Epithelial cell of alveolus of lung (primary cell): ENCODE measurements around the gene MID2. TPM values are rescaled to one million over a fixed set of nuclear protein-coding genes. Genes with fewer than 3 reads are reported as not detected.

ENCODE experiments used
- total RNA-seq: library from RNA; depleted of rRNA; stranded (reverse); fragments of >200 nt; gene quantifications from 2 replicates; pipeline ENCODE4 v1.2.1, GENCODE V29; 2015

Gene MID2, protein sequence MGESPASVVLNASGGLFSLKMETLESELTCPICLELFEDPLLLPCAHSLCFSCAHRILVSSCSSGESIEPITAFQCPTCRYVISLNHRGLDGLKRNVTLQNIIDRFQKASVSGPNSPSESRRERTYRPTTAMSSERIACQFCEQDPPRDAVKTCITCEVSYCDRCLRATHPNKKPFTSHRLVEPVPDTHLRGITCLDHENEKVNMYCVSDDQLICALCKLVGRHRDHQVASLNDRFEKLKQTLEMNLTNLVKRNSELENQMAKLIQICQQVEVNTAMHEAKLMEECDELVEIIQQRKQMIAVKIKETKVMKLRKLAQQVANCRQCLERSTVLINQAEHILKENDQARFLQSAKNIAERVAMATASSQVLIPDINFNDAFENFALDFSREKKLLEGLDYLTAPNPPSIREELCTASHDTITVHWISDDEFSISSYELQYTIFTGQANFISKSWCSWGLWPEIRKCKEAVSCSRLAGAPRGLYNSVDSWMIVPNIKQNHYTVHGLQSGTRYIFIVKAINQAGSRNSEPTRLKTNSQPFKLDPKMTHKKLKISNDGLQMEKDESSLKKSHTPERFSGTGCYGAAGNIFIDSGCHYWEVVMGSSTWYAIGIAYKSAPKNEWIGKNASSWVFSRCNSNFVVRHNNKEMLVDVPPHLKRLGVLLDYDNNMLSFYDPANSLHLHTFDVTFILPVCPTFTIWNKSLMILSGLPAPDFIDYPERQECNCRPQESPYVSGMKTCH
- total RNA-seq: 6.4 and 22.1 TPM in 2 replicates

DNA sequence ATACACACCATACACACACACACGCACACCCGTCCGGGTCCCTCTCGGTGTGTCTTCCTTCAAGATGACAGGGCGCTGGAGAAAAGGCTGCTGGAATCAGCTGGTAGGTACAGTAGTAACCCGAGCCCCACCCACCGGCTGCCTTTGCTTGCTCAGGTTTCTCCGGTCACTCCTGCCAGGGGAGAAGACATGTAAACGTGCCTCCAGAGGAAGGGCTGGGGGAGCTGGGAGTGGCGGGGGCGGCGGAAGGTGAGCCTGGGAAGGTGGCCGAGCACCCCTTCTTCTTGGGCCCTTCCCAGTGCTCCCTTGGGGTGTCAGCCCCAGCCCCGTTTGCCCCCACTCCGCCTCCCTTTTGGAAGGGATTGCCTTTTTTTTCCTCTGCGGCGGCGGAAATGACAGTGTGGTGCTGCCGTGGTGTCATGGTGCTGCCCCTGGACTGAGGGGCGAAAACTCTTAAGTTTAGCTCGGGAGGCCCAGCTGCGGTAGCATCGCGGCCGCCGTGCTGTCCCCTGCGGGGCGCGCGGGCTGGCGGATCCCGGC is at the start of gene MID2:
Gene MID2, plus strand, starts transcription at position 169 of the 540 bp plus-strand sequence. CDS start 561 bp downstream, outside the sequence.

DNA sequence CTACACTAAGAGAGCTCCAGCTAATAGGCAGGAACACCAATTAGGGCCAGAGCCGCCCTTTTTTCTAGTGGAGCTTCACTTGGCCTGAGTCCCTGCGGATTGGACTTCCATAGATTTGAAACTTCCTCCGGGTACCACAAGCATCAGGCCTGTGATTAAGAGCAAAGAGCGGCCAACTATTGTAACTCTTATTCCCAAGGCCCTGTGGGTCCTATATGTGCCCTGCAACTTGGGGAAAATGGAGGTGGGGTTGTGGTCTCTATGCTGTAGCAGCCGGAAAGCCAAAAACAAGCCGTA is 48.2 kb upstream of the MID2 start, which contains the start of gene NCBP2L:
Gene NCBP2L, plus strand, starts transcription at position 198 of the 297 bp plus-strand sequence. CDS start 16,488 bp downstream, outside the sequence.

Other genes with a start within 250 kb of the MID2 start
- gene PRPS1, start 197.4 kb upstream of the MID2 start, total RNA-seq: 19.8 and 23.4 TPM in 2 replicates
- 105 and 175 TPM in 2 replicates for gene TSC22D3, start 50.1 kb upstream of the MID2 start, total RNA-seq
- not detected in 2 replicates for gene NCBP2L, start 48.1 kb upstream of the MID2 start, total RNA-seq
- gene TEX13B, start 156.5 kb downstream of the MID2 start, total RNA-seq: not detected in 2 replicates
- gene VSIG1, start 219.2 kb downstream of the MID2 start, total RNA-seq: 0.13 and 0.32 TPM in 2 replicates